ENCODE results near the gene ADAMTSL4. TPM values are rescaled to one million over a fixed set of nuclear protein-coding genes. Genes with fewer than 3 reads are reported as not detected.
"Not testable (repeated sequence)": the region's sequence is repeated elsewhere in the genome, so short reads cannot be mapped to it uniquely, and the experiment has no call there.

The ADAMTSL4 gene
- total RNA-seq, 1 donor from 2014 or later = not detected

DNA sequence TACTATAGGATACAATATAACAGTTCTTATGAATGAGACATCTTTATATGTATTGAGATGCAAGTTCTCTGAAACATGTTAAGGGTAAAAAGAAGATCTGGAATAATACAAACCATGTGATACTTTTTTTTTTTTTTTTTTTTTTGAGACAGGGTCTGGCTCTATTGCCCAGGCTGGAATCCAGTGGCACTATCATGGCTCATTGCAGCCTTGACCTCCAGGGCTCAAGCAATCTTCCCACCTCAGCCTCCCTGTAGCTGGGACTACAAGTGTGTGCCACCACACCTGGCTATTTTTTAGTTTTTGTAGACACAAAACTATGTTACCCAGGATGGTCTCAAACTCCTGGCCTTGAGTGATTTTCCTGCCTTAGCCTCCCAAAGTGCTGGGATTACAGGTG, 52.3 kb downstream of the ADAMTSL4 start:
- TF ChIP-seq EZH2phosphoT487 (IDR thresholded peaks at IDR 0.05) (no peak), EZH2 (IDR thresholded peaks at IDR 0.05) (no peak)
- TF ChIP-seq, protein P1, sequence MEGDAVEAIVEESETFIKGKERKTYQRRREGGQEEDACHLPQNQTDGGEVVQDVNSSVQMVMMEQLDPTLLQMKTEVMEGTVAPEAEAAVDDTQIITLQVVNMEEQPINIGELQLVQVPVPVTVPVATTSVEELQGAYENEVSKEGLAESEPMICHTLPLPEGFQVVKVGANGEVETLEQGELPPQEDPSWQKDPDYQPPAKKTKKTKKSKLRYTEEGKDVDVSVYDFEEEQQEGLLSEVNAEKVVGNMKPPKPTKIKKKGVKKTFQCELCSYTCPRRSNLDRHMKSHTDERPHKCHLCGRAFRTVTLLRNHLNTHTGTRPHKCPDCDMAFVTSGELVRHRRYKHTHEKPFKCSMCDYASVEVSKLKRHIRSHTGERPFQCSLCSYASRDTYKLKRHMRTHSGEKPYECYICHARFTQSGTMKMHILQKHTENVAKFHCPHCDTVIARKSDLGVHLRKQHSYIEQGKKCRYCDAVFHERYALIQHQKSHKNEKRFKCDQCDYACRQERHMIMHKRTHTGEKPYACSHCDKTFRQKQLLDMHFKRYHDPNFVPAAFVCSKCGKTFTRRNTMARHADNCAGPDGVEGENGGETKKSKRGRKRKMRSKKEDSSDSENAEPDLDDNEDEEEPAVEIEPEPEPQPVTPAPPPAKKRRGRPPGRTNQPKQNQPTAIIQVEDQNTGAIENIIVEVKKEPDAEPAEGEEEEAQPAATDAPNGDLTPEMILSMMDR (IDR thresholded peaks at IDR 0.05) = no peak
- H3K9me3 ChIP-seq (ENCODE audit: low read depth) = no peaks in the 10 kb centered on the region
- Mint-ChIP-seq H3K4me3 (no peak overlapping the region), H3K27me3 (ENCODE audit: insufficient read depth, low read depth) (no peaks in the 10 kb centered on the region), H3K4me1 (peaks cover 20% of the 10 kb centered on the region), H3K36me3 (peaks cover 23% of the 10 kb centered on the region), H3K27ac (no peak overlapping the region), H3K9me3 (no peaks in the 10 kb centered on the region)
- no peaks in the 10 kb centered on the region for H3K27me3 ChIP-seq
- H2AFZ ChIP-seq (replicated peaks) = no peak overlapping the region
- DNase-seq (ENCODE audit: low spot score) = no peak
- no peak overlapping the region for H3K9ac ChIP-seq
- H4K20me1 ChIP-seq (ENCODE audit: low read depth) = no peaks in the 10 kb centered on the region
- no peak overlapping the region for H3K27ac ChIP-seq
- peaks cover 32% of the 10 kb centered on the region for H3F3A ChIP-seq (ENCODE audit: low read depth)
- H3K4me3 ChIP-seq = no peak overlapping the region
- no peaks in the 10 kb centered on the region for H3K36me3 ChIP-seq
- H3K4me1 ChIP-seq = peaks cover 18% of the 10 kb centered on the region
- no peak overlapping the region for H3K4me2 ChIP-seq
- no peaks in the 10 kb centered on the region for H3K79me2 ChIP-seq (ENCODE audit: low read depth)

DNA sequence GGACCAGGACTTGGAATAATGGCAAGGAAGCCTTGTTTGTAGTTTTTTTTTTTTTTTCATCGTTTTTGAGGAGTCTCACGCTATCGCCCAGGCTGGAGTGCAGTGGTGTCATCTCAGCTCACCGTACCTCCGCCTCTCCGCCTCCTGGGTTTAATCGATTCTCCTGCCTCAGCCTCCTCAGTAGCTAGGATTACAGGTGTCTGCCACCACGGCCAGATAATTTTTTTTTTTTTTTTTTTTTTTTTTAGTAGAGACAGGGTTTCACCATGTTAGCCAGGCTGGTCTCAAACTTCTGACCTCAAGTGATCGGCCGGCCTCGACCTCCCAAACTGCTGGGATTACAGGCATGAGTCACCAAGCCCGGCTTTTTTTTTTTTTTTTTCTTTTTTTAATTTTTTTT, 53.2 kb downstream of the ADAMTSL4 start:
- Mint-ChIP-seq H3K36me3 (peaks cover 22% of the 10 kb centered on the region), H3K4me1 (peaks cover 14% of the 10 kb centered on the region)
- H3K9me3 ChIP-seq (ENCODE audit: low read depth); DNase-seq (ENCODE audit: low spot score); H2AFZ ChIP-seq (replicated peaks); H3K79me2 ChIP-seq (ENCODE audit: low read depth); H3K4me2 ChIP-seq; H3K9me3 Mint-ChIP-seq; H3K27ac ChIP-seq; H3K4me3 Mint-ChIP-seq; H3K4me3 ChIP-seq; H3K9ac ChIP-seq; H4K20me1 ChIP-seq (ENCODE audit: low read depth); H3K27ac Mint-ChIP-seq; H3K27me3 Mint-ChIP-seq (ENCODE audit: insufficient read depth, low read depth); H3K36me3 ChIP-seq; H3K27me3 ChIP-seq: not testable (repeated sequence)
- Histone ChIP-seq H3K4me1 (peaks cover 18% of the 10 kb centered on the region), H3F3A (ENCODE audit: low read depth) (peaks cover 28% of the 10 kb centered on the region)

DNA sequence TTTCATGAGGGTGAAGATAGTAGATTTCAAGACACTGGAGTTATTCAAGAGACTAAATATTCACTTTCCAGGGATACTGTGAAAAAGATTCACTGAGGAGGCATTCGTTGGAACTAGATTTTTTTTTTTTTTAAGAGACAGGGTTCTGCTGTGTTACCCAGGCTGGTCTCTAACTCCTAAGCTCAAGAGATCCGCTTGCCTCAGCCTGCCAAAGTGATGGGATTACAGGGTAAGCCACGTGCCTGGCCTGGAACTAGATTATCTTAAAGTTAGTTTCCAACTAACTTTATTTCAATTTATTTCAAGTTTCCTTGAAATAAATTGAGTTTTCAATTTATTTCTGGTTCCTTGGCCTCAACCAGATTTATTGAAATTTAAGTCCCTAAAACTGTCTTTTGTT, 54.5 kb downstream of the ADAMTSL4 start:
- no peaks in the 10 kb centered on the region for H3K9me3 Mint-ChIP-seq
- Histone ChIP-seq H3F3A (ENCODE audit: low read depth) (peaks cover 27% of the 10 kb centered on the region), H3K4me2 (no peak overlapping the region), H3K27ac (no peak overlapping the region), H3K36me3 (no peaks in the 10 kb centered on the region), H3K4me3 (no peak overlapping the region), H3K9ac (no peak overlapping the region), H3K9me3 (ENCODE audit: low read depth) (no peaks in the 10 kb centered on the region), H3K79me2 (ENCODE audit: low read depth) (no peaks in the 10 kb centered on the region), H3K4me1 (peaks cover 18% of the 10 kb centered on the region), H4K20me1 (ENCODE audit: low read depth) (no peaks in the 10 kb centered on the region), H2AFZ (replicated peaks) (no peak overlapping the region), H3K27me3 (no peaks in the 10 kb centered on the region)
- no peak overlapping the region for H3K27ac Mint-ChIP-seq
- H3K27me3 Mint-ChIP-seq (ENCODE audit: insufficient read depth, low read depth) = no peaks in the 10 kb centered on the region
- peaks cover 14% of the 10 kb centered on the region for H3K4me1 Mint-ChIP-seq
- no peak overlapping the region for H3K4me3 Mint-ChIP-seq
- peaks cover 22% of the 10 kb centered on the region for H3K36me3 Mint-ChIP-seq
- no peak for TF ChIP-seq EZH2 (IDR thresholded peaks at IDR 0.05)
- TF ChIP-seq, protein P1 (IDR thresholded peaks at IDR 0.05) = no peak
- TF ChIP-seq EZH2phosphoT487 (IDR thresholded peaks at IDR 0.05) = no peak
- no peak for DNase-seq (ENCODE audit: low spot score)

DNA sequence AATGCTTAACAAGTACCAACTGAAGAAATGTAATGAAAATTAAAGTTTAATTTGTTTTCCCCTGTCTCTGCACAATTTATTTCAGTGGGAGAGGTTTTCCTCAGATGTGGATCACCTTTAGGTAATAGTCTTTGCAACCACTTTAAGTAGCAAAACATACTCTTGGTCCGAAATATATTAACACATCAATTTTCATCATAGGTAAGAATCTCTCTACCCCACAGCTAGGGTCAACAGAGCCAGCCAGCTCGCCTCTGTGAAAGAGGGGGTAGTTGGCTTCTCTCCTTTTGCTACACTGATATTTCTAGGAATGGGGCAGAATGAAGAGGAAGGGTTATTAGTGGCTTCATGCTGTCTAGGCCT, 55.0 kb downstream of the ADAMTSL4 start:
- TF ChIP-seq EZH2phosphoT487 (IDR thresholded peaks at IDR 0.05) (no peak), EZH2 (IDR thresholded peaks at IDR 0.05) (no peak)
- TF ChIP-seq, protein P1 (IDR thresholded peaks at IDR 0.05) = no peak
- Histone ChIP-seq H3K27ac (peak overlapping the region; percentile 28), H3K36me3 (no peaks in the 10 kb centered on the region), H2AFZ (replicated peaks) (no peak overlapping the region), H3K4me2 (peak overlapping the region; percentile 6), H4K20me1 (ENCODE audit: low read depth) (no peaks in the 10 kb centered on the region), H3K4me1 (peaks cover 19% of the 10 kb centered on the region), H3K27me3 (no peaks in the 10 kb centered on the region), H3K79me2 (ENCODE audit: low read depth) (no peaks in the 10 kb centered on the region), H3K9ac (no peak overlapping the region), H3K4me3 (no peak overlapping the region), H3K9me3 (ENCODE audit: low read depth) (no peaks in the 10 kb centered on the region), H3F3A (ENCODE audit: low read depth) (peaks cover 27% of the 10 kb centered on the region)
- H3K27ac Mint-ChIP-seq = peak overlapping the region; percentile 92
- no peak for DNase-seq (ENCODE audit: low spot score)
- peaks cover 15% of the 10 kb centered on the region for H3K4me1 Mint-ChIP-seq
- no peak overlapping the region for H3K4me3 Mint-ChIP-seq
- H3K36me3 Mint-ChIP-seq = peaks cover 22% of the 10 kb centered on the region
- H3K27me3 Mint-ChIP-seq (ENCODE audit: insufficient read depth, low read depth) = no peaks in the 10 kb centered on the region
- H3K9me3 Mint-ChIP-seq = no peaks in the 10 kb centered on the region

DNA sequence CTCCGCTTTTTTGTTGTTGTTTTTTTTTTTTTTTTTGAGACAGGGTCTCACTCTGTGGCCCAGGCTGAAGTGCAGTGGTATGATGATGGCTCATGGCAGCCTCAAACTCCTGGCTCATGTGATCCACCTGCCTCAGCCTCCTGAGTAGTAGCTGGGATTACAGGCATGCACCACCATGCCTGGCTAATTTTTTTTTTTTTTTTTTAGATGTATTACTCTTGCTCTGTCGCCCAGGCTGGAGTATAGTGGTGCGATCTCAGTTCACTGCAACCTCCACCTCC, 56.2 kb downstream of the ADAMTSL4 start:
- not testable (repeated sequence) for H3K27ac ChIP-seq; H4K20me1 ChIP-seq (ENCODE audit: low read depth); DNase-seq (ENCODE audit: low spot score); H3K79me2 ChIP-seq (ENCODE audit: low read depth); H3K4me3 ChIP-seq; H3K9ac ChIP-seq; H3K4me3 Mint-ChIP-seq; H3K27me3 Mint-ChIP-seq (ENCODE audit: insufficient read depth, low read depth); H2AFZ ChIP-seq (replicated peaks); H3K4me2 ChIP-seq; H3K9me3 ChIP-seq (ENCODE audit: low read depth); H3K36me3 ChIP-seq; H3K9me3 Mint-ChIP-seq; H3K27ac Mint-ChIP-seq; H3K27me3 ChIP-seq
- peaks cover 26% of the 10 kb centered on the region for H3K4me1 ChIP-seq
- H3F3A ChIP-seq (ENCODE audit: low read depth) = peaks cover 37% of the 10 kb centered on the region
- H3K4me1 Mint-ChIP-seq = peaks cover 22% of the 10 kb centered on the region
- H3K36me3 Mint-ChIP-seq = peaks cover 16% of the 10 kb centered on the region

All from neural progenitor cell (in vitro differentiated cells).